HepG2 (cell line): ENCODE measurements around the gene LONP1.

Experiments
- BORCS8-MEF2B ChIP-seq: sonication (generic); formaldehyde crosslinking; IDR thresholded peaks from 2 replicates; pipeline ENCODE4 v1.8.0; 2022; ENCODE audit warnings: mild to moderate bottlenecking, missing genetic modification reagents
- CREM ChIP-seq, 2 experiments: sonication (generic) in 1 of 2; formaldehyde crosslinking in 1 of 2; IDR thresholded peaks; 2 replicates each; pipeline versions ENCODE4 v1.4.0 to v1.6.1; 2016 to 2020; ENCODE audit warnings: antibody characterized with exemption in 1 of 2, mild to moderate bottlenecking in 1 of 2, missing genetic modification reagents in 1 of 2
- POLR2A ChIP-seq, 2 experiments: IDR thresholded peaks; 2 replicates each; pipeline ENCODE4 v1.6.1; 2011; ENCODE audit warnings: low read depth in 2 of 2, low read length in 2 of 2, mild to moderate bottlenecking in 1 of 2, moderate library complexity in 1 of 2; ENCODE audit not compliant: insufficient read depth in 1 of 2
- POLR2AphosphoS5 ChIP-seq: IDR thresholded peaks from 2 replicates; pipeline ENCODE4 v1.6.1; 2012; ENCODE audit warnings: low read depth, low read length
- RBFOX2 ChIP-seq: fragments of 200-400 bp; formaldehyde crosslinking; IDR thresholded peaks from 2 replicates; pipeline ENCODE4 v1.6.1; 2017; ENCODE audit warnings: low read depth, mild to moderate bottlenecking, low read length
- SALL2 ChIP-seq: sonication (generic); formaldehyde crosslinking; IDR thresholded peaks from 2 replicates; pipeline ENCODE4 v1.8.1; 2023; ENCODE audit warnings: mild to moderate bottlenecking, missing genetic modification reagents, inconsistent platforms
- SRF ChIP-seq: IDR thresholded peaks from 2 replicates; pipeline ENCODE4 v1.6.1; 2011; ENCODE audit warnings: mild to moderate bottlenecking, low read depth, low read length, moderate library complexity
- ZNF678 ChIP-seq: sonication (generic); formaldehyde crosslinking; IDR thresholded peaks from 2 replicates; pipeline ENCODE4 v1.4.0; 2020; ENCODE audit warnings: mild to moderate bottlenecking, missing genetic modification reagents

DNA sequence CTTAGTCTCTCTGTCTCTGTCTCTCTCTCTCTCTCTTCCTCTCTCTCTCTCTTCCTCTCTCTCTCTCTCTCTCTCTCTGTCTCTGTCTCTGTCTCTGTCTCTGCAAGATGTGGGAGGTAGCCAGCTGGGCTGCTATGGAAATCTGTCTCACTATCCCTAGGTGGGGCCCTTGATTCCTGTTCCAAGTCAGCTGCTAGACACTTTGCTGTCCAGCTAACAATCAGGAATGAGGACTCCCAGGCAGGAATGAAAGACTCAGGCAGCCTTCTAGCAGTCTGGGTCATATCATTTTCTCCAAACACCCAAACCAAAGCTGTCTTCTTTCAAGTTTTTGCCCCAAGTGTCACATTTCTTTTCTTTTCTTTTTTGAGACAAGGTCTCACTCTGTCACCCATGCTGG lies 23.7 kb upstream of the LONP1 start:
- no peak for TF ChIP-seq ZNF678
- no peak for TF ChIP-seq BORCS8-MEF2B (CRISPR knock-in tag)
- TF ChIP-seq CREM (IDR thresholded peaks at IDR 0.05) = no peak
- TF ChIP-seq CREM (CRISPR knock-in tag; IDR thresholded peaks at IDR 0.05) = no peak
- TF ChIP-seq SALL2 (CRISPR knock-in tag) = no peak
- no peak for TF ChIP-seq SRF
- no peak for TF ChIP-seq POLR2AphosphoS5
- TF ChIP-seq POLR2A (IDR thresholded peaks at IDR 0.05; ENCODE audit: insufficient read depth in 1 of 2, low read depth in 2 of 2, low read length in 2 of 2) = no peak
- TF ChIP-seq RBFOX2 = no peak
